ENCODE measurements around the gene ARHGEF3.
"Not testable (repeated sequence)": the region's sequence is repeated elsewhere in the genome, so short reads cannot be mapped to it uniquely, and the experiment has no call there.

DNA sequence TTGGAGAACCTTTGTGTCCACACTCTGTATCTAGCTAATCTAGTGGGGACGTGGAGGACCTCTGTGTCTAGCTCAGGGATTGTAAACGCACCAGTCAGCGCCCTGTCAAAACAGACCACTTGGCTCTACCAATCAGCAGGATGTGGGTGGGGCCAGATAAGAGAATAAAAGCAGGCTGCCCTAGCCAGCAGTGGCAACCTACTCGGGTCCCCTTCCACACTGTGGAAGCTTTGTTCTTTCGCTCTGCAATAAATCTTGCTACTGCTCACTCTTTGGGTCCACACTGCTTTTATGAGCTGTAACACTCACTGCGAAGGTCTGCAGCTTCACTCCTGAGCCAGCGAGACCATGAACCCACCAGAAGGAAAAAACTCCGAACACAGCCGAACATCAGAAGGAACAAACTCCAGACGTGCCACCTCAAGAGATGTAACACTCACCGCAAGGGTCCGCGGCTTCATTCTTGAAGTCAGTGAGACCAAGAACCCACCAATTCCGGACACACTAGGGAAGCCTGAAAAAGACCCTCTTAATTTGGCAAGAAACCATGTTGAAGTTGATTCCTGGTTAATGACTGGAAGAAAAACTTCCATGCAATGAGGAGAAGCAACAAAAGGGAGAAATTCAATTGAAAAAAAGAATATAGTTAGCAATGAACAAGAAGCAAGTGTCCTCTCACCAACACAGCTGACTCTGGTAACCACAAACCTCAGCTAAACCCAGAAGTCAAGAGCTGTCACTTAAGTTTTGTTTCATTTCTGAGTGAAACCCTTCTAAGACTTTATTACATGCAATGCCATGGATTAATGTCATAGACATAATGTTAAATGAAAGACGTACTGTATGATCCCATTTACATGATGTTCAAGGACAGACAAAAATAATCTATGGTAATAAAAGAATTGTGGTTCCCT is 109.0 kb downstream of the ARHGEF3 start:
- TF ChIP-seq, protein P1, sequence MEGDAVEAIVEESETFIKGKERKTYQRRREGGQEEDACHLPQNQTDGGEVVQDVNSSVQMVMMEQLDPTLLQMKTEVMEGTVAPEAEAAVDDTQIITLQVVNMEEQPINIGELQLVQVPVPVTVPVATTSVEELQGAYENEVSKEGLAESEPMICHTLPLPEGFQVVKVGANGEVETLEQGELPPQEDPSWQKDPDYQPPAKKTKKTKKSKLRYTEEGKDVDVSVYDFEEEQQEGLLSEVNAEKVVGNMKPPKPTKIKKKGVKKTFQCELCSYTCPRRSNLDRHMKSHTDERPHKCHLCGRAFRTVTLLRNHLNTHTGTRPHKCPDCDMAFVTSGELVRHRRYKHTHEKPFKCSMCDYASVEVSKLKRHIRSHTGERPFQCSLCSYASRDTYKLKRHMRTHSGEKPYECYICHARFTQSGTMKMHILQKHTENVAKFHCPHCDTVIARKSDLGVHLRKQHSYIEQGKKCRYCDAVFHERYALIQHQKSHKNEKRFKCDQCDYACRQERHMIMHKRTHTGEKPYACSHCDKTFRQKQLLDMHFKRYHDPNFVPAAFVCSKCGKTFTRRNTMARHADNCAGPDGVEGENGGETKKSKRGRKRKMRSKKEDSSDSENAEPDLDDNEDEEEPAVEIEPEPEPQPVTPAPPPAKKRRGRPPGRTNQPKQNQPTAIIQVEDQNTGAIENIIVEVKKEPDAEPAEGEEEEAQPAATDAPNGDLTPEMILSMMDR (IDR thresholded peaks at IDR 0.05), result not testable (repeated sequence)
- TF ChIP-seq POLR2A (IDR thresholded peaks at IDR 0.05), result not testable (repeated sequence)

Data from lower leg skin (tissue), 3 donors.